HG02588 (cell line): Measurements from ENCODE around the gene PWP2.
"Not testable (repeated sequence)": the region's sequence is repeated elsewhere in the genome, so short reads cannot be mapped to it uniquely, and the experiment has no call there.

Source experiments
- ATAC-seq: cut with Tn5 transposase; IDR thresholded peaks from one replicate; pipeline ENCODE4 v1.9.1; 2021; ENCODE audit warnings: mild to moderate bottlenecking, moderate library complexity; ENCODE audit not compliant: unreplicated experiment

PWP2 gene

GRCh38 chr21:44133715-44134057 lies 26.5 kb downstream of the PWP2 start:
- ATAC-seq, result peak; percentile 26

- ATAC-seq, result not testable (repeated sequence)
Observed at GRCh38 chr21:44134732-44135131, 27.5 kb downstream of the PWP2 start.

- peak; percentile 43 for ATAC-seq
Observed at GRCh38 chr21:44138039-44138438, 30.8 kb downstream of the PWP2 start.

GRCh38 chr21:44139787-44140551 lies 32.8 kb downstream of the PWP2 start:
- not testable (repeated sequence) for ATAC-seq

GRCh38 chr21:44140552-44140932 lies 33.3 kb downstream of the PWP2 start:
- not testable (repeated sequence) for ATAC-seq

GRCh38 chr21:44142470-44142869 lies 35.3 kb downstream of the PWP2 start:
- not testable (repeated sequence) for ATAC-seq

- not testable (repeated sequence) for ATAC-seq
Observed at GRCh38 chr21:44143380-44143779, 36.2 kb downstream of the PWP2 start.

GRCh38 chr21:44143996-44144395 lies 36.8 kb downstream of the PWP2 start:
- ATAC-seq, result not testable (repeated sequence)

GRCh38 chr21:44144784-44145602 lies 37.8 kb downstream of the PWP2 start:
- not testable (repeated sequence) for ATAC-seq

GRCh38 chr21:44145616-44146015 lies 38.4 kb downstream of the PWP2 start:
- not testable (repeated sequence) for ATAC-seq

GRCh38 chr21:44147108-44147507 lies 39.9 kb downstream of the PWP2 start:
- not testable (repeated sequence) for ATAC-seq

GRCh38 chr21:44150255-44150654 lies 43.1 kb downstream of the PWP2 start:
- ATAC-seq, result not testable (repeated sequence)

GRCh38 chr21:44153214-44153888 lies 46.2 kb downstream of the PWP2 start:
- ATAC-seq, result not testable (repeated sequence)

- not testable (repeated sequence) for ATAC-seq
Observed at GRCh38 chr21:44153889-44154228, 46.7 kb downstream of the PWP2 start.

GRCh38 chr21:44154816-44155230 lies 47.6 kb downstream of the PWP2 start:
- ATAC-seq, result peak; percentile 28

- peak; percentile 36 for ATAC-seq
Observed at GRCh38 chr21:44155231-44155993, 48.2 kb downstream of the PWP2 start.

- not testable (repeated sequence) for ATAC-seq
Observed at GRCh38 chr21:44155994-44156380, 48.8 kb downstream of the PWP2 start.

- ATAC-seq, result not testable (repeated sequence)
Observed at GRCh38 chr21:44157439-44158081, 50.4 kb downstream of the PWP2 start.

- ATAC-seq, result not testable (repeated sequence)
Observed at GRCh38 chr21:44158082-44158468, 50.9 kb downstream of the PWP2 start.
